Testis (tissue), 5 donors: ENCODE results near the gene SLC2A5. TPM values are rescaled to one million over a fixed set of nuclear protein-coding genes. Genes with fewer than 3 reads are reported as not detected.

Experiments used
- DNase-seq: peaks from one replicate; pipeline ENCODE4 v3.0.0-alpha.2; 2019
- H3K27ac ChIP-seq, 2 donors: fragments of 200-600 bp; sonication (generic); one replicate each; pipeline ENCODE4 v1.5.1; 2019
- H3K27me3 ChIP-seq: fragments of 200-600 bp; sonication (generic); one replicate; pipeline ENCODE4 v1.5.1; 2019
- H3K36me3 ChIP-seq: fragments of 200-600 bp; sonication (generic); one replicate; pipeline ENCODE4 v1.5.1; 2017; ENCODE audit warnings: low read depth; ENCODE audit errors: missing control alignments
- H3K4me1 ChIP-seq: fragments of 200-600 bp; sonication (generic); one replicate; pipeline ENCODE4 v1.5.1; 2019
- H3K4me3 ChIP-seq, 2 donors: fragments of 200-600 bp; sonication (generic); one replicate each; pipeline ENCODE4 v1.5.1; 2017 to 2019
- H3K9me3 ChIP-seq: fragments of 200-600 bp; sonication (generic); one replicate; pipeline ENCODE4 v1.5.1; 2017
- POLR2A ChIP-seq: fragments of 450-650 bp; IDR thresholded peaks from one replicate; pipeline ENCODE4 v1.6.1; 2017; ENCODE audit warnings: antibody characterized with exemption, mild to moderate bottlenecking, moderate library complexity
- WGBS, 2 donors: methylation state at CpG; one replicate each; pipeline ENCODE4 v1.1.5; 2018; 5-methylcytosine and 5-hydroxymethylcytosine counted together
- intact Hi-C: fragments of 100-400 bp; cut with DNase I; formaldehyde crosslinking; loops from one replicate; pipeline ENCODE4 v1.15.1; 2023; ENCODE audit warnings: low total_unique reads
- long read RNA-seq, 2 donors: transcript quantifications; one replicate each; lab custom pipeline, GENCODE V29; 2026
- polyA plus RNA-seq: library from polyadenylated mRNA; stranded (reverse); fragments of 350-450 nt; fragmentation: Illumina TruSeq; extraction: RNeasy Lipid Tissue Mini Kit (QIAGEN cat#74804); gene quantifications from one replicate; pipeline ENCODE4 v1.2.3, GENCODE V29; 2014; ENCODE audit warnings: low read depth, low replicate concordance; ENCODE audit not compliant: insufficient read depth
- total RNA-seq, 2 donors: library from RNA; depleted of rRNA; stranded (reverse); fragments of >200 nt; gene quantifications; one replicate each; pipeline ENCODE4 v1.2.3, GENCODE V29; 2016
- TF ChIP-seq, protein P1 (sequence below), 3 experiments: fragments of 450-650 bp in 2 of 3; fragments of 200-600 bp in 1 of 3; sonication (generic) in 1 of 3; IDR thresholded peaks; one replicate each; pipeline ENCODE4 v1.5.1; 2016 to 2019; ENCODE audit warnings: antibody characterized with exemption in 3 of 3, mild to moderate bottlenecking in 2 of 3, moderate library complexity in 1 of 3

The SLC2A5 gene
- total RNA-seq = 10 to 100 TPM; 74.1 to 90.5 TPM
- 230 TPM for polyA plus RNA-seq
- long read RNA-seq, donor 1 = 0 reads
- long read RNA-seq, donor 2 = 0 reads

- intact Hi-C loops = no loop called here
- H3K27me3 ChIP-seq = no peaks in the 10 kb centered on the region
- DNase-seq = no peak
- 49 to 54% methylated on average over 8 of the region's 8 CpGs for WGBS, 2 donors
- TF ChIP-seq, protein P1, sequence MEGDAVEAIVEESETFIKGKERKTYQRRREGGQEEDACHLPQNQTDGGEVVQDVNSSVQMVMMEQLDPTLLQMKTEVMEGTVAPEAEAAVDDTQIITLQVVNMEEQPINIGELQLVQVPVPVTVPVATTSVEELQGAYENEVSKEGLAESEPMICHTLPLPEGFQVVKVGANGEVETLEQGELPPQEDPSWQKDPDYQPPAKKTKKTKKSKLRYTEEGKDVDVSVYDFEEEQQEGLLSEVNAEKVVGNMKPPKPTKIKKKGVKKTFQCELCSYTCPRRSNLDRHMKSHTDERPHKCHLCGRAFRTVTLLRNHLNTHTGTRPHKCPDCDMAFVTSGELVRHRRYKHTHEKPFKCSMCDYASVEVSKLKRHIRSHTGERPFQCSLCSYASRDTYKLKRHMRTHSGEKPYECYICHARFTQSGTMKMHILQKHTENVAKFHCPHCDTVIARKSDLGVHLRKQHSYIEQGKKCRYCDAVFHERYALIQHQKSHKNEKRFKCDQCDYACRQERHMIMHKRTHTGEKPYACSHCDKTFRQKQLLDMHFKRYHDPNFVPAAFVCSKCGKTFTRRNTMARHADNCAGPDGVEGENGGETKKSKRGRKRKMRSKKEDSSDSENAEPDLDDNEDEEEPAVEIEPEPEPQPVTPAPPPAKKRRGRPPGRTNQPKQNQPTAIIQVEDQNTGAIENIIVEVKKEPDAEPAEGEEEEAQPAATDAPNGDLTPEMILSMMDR (IDR thresholded peaks at IDR 0.05) = no peak
- no peak for TF ChIP-seq POLR2A
- H3K9me3 ChIP-seq = no peaks in the 10 kb centered on the region
- no peaks in the 10 kb centered on the region for H3K36me3 ChIP-seq
- no peak within 1 kb of the TSS for H3K4me3 ChIP-seq
- peaks cover 44% of the 10 kb centered on the region for H3K4me1 ChIP-seq
- peak within 1 kb of the TSS; percentile 0 to 29 for H3K27ac ChIP-seq
Observed at GRCh38 chr1:9069326-9070100, at the start of gene SLC2A5. Gene SLC2A5, minus strand, starts transcription at chr1:9069635. Its CDS starts 99 bp downstream, at chr1:9069536.

DNA sequence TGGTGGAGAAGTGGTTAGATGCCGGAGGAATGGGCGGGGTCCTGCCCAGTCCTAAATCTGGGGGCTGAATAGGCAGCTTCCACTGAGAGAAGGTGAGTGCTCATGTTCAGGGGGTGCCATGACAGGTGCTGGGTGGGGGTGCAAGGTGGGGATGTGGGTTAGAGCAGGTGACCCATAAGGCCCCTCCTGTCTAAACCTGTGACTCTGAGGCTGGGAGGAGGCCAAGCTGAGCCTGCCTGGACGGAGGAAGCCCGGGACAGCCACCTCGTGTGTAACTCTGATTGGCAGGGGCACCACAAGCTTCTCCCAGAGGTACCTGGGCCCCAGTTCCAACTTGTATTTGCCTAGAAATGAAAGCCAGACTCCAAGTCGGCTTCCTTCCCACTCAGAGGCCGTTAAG, 48.8 kb upstream of the SLC2A5 start:
- Histone ChIP-seq H3K27ac (no peak overlapping the region), H3K4me1 (no peaks in the 10 kb centered on the region), H3K36me3 (no peaks in the 10 kb centered on the region), H3K27me3 (no peaks in the 10 kb centered on the region), H3K9me3 (no peaks in the 10 kb centered on the region), H3K4me3 (no peak overlapping the region)
- WGBS, 2 donors = 82 to 97% methylated on average over 7 of the region's 7 CpGs
- no peak for DNase-seq
- intact Hi-C loops = no loop called here
- TF ChIP-seq POLR2A = no peak
- TF ChIP-seq, protein P1 (IDR thresholded peaks at IDR 0.05) = no peak

GRCh38 chr1:9115351-9116205, 46.1 kb upstream of the SLC2A5 start:
- Histone ChIP-seq H3K4me1 (peaks cover 5% of the 10 kb centered on the region), H3K4me3 (no peak overlapping the region), H3K27ac (no peak overlapping the region), H3K36me3 (no peaks in the 10 kb centered on the region), H3K9me3 (no peaks in the 10 kb centered on the region), H3K27me3 (no peaks in the 10 kb centered on the region)
- 87 to 89% methylated on average over 5 of the region's 5 CpGs for WGBS, 2 donors
- intact Hi-C loops = no loop called here
- no peak for TF ChIP-seq POLR2A
- TF ChIP-seq, protein P1 (IDR thresholded peaks at IDR 0.05) = no peak
- no peak for DNase-seq

DNA sequence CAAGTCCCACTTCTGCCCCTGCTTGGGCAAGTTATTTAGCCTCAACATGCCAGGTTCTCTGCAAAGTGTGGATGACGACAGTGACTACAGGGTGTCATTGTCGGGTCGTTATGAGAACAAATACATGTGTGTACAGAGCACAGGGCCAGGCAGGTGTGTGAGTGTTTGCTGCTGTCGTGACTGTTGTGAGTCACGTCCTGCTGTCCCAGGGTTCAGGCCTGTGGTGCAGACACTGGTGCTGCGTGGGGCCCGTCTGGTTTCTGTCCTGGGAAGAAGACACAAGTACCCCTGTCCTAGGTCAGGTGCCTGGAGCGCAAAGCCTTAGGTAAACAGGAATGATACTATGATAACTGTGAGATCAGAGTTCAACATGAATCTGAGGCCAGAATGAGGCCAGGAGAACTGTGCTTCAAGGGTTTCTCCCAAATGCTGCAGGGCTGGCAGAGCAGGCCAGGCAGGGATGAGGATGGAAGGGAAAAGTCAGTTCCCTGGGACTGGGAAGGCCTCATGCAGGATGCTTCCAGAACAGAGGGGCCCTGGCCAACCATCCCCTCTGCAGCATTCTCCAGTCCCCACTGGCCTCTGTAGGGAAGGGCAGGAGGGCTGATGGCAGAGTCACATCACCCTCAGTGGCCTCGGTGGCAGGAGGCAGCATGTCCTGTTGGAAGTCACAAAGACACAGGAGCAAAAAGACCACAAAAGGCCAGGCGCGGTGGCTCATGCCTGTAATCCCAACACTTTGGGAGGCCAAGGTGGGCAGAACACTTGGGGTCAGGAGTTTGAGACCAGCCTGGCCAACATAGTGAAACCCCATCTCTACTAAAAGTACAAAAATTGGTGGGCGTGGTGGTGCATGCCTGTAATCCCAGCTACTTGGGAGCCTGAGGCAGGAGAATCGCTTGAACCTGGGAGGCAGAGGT, 43.8 kb upstream of the SLC2A5 start:
- WGBS, 2 donors = 91 to 92% methylated on average over 13 of the region's 13 CpGs
- TF ChIP-seq, protein P1 (IDR thresholded peaks at IDR 0.05) = no peak
- TF ChIP-seq POLR2A = no peak
- Histone ChIP-seq H3K4me1 (peaks cover 8% of the 10 kb centered on the region), H3K27ac (no peak overlapping the region), H3K9me3 (no peaks in the 10 kb centered on the region), H3K27me3 (no peaks in the 10 kb centered on the region), H3K4me3 (no peak overlapping the region), H3K36me3 (no peaks in the 10 kb centered on the region)
- DNase-seq = no peak
- intact Hi-C loops = loop anchor here (5.0 kb wide), 1 partner anchor 84 kb away; no protein-coding TSS in a partner anchor
